NCI-H187 (cell line): ENCODE results near the gene SYT11.
"Not testable (repeated sequence)": the region's sequence is repeated elsewhere in the genome, so short reads cannot be mapped to it uniquely, and the experiment has no call there.

ENCODE experiments used
- DNase-seq, 2 experiments: peaks; one replicate each; lab custom pipeline; 2025; lab: John Stamatoyannopoulos, UW

SYT11 gene

GRCh38 chr1:155899683-155900082 lies 40.3 kb downstream of the SYT11 start:
- no peak for DNase-seq

- no peak for DNase-seq
Observed at GRCh38 chr1:155900161-155900560, 40.8 kb downstream of the SYT11 start.

- DNase-seq = no peak
Observed at GRCh38 chr1:155904261-155904660, 44.9 kb downstream of the SYT11 start.

GRCh38 chr1:155909894-155910293 lies 50.5 kb downstream of the SYT11 start:
- no peak for DNase-seq

GRCh38 chr1:155910621-155911121 lies 51.3 kb downstream of the SYT11 start:
- DNase-seq = peak in 1 of 2 experiments; percentile 58

- DNase-seq = peak; percentile 78 to 79
Observed at GRCh38 chr1:155911156-155912055, 52.0 kb downstream of the SYT11 start, which contains the start of gene RIT1. Gene RIT1, minus strand, starts transcription at chr1:155911349. Its CDS starts 588 bp downstream, at chr1:155910761.

- DNase-seq = no peak
Observed at GRCh38 chr1:155912056-155912536, 52.7 kb downstream of the SYT11 start.

GRCh38 chr1:155913969-155914757 lies 54.8 kb downstream of the SYT11 start:
- no peak for DNase-seq

GRCh38 chr1:155918660-155919059 lies 59.3 kb downstream of the SYT11 start:
- no peak for DNase-seq

GRCh38 chr1:155919801-155920200 lies 60.4 kb downstream of the SYT11 start:
- no peak for DNase-seq

- no peak for DNase-seq
Observed at GRCh38 chr1:155920717-155921116, 61.4 kb downstream of the SYT11 start.

GRCh38 chr1:155925506-155925905 lies 66.1 kb downstream of the SYT11 start:
- no peak for DNase-seq

GRCh38 chr1:155929057-155929456 lies 69.7 kb downstream of the SYT11 start:
- DNase-seq = no peak

GRCh38 chr1:155930725-155931124 lies 71.4 kb downstream of the SYT11 start:
- not testable (repeated sequence) for DNase-seq

- DNase-seq = no peak
Observed at GRCh38 chr1:155931332-155932038, 72.1 kb downstream of the SYT11 start.

GRCh38 chr1:155932081-155932480 lies 72.7 kb downstream of the SYT11 start:
- no peak for DNase-seq

- no peak for DNase-seq
Observed at GRCh38 chr1:155932487-155932886, 73.1 kb downstream of the SYT11 start.

- DNase-seq = no peak
Observed at GRCh38 chr1:155933591-155934096, 74.3 kb downstream of the SYT11 start.

GRCh38 chr1:155934097-155934935 lies 74.9 kb downstream of the SYT11 start, which contains the start of gene KHDC4:
Gene KHDC4, minus strand, starts transcription at chr1:155934413. Its CDS starts 40 bp downstream, at chr1:155934373.
- peak; percentile 99 to 100 for DNase-seq
